ENCODE measurements around the gene GDF9.

Gene GDF9

DNA sequence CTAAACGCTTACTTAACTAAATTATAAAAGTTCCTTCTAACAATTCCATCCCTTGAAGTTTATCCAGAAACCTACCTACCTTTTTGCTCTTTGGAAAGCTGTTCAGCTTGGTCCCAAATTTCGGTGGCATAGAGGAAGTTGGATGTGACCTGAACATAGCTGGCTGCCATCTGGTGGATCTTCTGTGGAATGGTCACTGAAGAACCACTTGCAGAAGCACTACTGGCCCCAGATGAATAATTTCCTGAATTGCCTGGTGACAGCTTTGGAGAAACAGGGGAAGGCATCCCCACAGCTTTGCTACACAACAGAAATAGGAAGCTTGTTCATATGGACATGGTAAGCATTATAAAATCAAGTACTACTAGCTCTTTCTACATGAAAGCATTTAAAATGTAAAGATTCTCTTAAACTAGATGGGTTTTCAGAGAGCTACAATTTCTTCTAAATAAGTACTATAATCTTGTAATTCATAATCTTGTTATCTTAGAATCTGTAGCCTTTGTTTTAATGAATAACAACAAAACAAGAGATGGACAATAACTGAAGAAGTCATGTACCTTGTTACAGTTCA, 17.1 kb upstream of the GDF9 start:
- no peaks in the 10 kb centered on the region for H3K9me3 Mint-ChIP-seq
- H3K4me3 Mint-ChIP-seq: no peak overlapping the region
- peak; percentile 51 for ATAC-seq
- no peak for DNase-seq (ENCODE audit: low spot score in 2 of 2)
- H3K27ac Mint-ChIP-seq: peak overlapping the region; percentile 45
- no peaks in the 10 kb centered on the region for H3K4me1 Mint-ChIP-seq
- H3K36me3 Mint-ChIP-seq: peaks cover 100% of the 10 kb centered on the region

DNA sequence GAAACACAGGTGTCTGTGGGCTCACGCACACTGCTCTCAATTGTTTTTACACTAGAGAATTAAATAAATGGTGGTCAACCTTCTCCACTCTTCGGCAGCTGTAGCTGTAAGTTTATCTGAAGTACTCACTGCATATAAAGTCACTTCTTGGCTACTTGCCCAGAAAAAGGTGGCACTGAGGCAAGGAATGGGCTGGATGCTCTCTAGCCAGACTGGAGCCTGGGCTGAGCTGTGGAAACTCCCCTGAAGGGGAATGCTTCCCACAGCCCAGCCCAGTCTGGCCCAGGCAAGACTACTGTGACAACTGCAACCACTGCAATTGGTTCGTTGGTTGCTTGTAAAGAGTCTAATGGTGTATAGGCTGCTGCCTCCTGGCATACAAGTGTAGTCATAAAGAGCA, 11.7 kb upstream of the GDF9 start:
- H3K36me3 Mint-ChIP-seq: peaks cover 67% of the 10 kb centered on the region

DNA sequence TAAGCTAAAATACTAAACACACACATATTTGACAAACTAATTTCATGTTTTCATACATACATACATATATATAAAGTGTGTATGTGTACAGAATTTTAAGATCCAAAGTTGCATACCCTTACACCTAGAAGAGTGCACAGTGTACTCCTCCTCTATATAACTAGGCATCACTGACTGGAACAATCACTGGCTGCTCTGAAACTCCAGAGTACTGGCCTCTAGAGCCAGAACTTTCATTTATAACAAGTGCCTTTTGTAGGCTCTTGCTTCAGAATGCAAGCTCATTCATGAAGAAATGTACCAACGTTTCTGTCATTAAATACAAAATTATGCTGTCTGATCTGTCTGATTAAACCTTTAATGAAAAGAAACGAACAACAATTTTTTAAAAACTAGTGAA, 11.2 kb upstream of the GDF9 start:
- Mint-ChIP-seq H3K9me3 (no peaks in the 10 kb centered on the region), H3K27ac (no peak overlapping the region), H3K4me3 (no peak overlapping the region), H3K36me3 (peaks cover 67% of the 10 kb centered on the region), H3K4me1 (no peaks in the 10 kb centered on the region)
- ATAC-seq: no peak
- no peak for DNase-seq (ENCODE audit: low spot score in 2 of 2)

More for the DNA sequence above, 11.7 kb upstream of the GDF9 start:
- no peaks in the 10 kb centered on the region for H3K4me1 Mint-ChIP-seq
- no peak for ATAC-seq
- H3K4me3 Mint-ChIP-seq: no peak overlapping the region
- H3K27ac Mint-ChIP-seq: peak overlapping the region; percentile 18
- DNase-seq (ENCODE audit: low spot score in 2 of 2): no peak
- H3K9me3 Mint-ChIP-seq: no peaks in the 10 kb centered on the region

DNA sequence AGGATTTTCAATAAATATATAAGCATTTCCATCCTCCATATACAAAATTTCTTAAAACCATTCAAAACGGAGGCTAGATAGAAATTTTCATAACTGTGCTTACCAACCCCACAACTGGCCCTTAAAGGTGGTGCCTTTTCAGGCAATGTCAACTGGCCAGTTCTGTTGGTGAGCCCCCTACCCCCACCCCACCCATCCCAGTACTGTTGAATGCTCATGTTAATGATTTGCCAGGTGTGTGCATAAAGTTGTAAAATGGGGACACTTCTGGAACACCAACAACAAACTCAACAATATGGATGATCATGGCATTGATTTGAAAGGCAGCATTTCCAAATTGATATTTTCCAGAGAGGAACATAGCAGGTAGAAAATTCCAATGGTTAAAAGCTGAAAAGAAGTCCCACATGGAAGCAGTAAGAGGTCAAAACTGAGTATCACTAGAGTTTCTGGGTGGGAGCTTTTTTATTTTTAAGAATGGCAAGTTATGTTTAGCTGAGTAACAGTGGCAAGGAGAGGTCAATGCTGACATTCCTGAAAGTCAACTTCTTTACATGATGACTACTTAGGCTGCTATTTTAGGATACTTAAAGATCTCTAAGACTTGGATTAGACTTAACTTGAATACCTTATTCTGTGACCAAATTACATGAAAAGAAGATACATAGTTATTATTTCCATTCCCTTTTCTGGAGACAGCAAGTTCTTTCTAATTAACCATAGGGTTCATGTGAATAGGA, 9.9 kb upstream of the GDF9 start:
- Mint-ChIP-seq H3K4me3 (no peak overlapping the region), H3K9me3 (no peaks in the 10 kb centered on the region), H3K36me3 (peaks cover 67% of the 10 kb centered on the region), H3K4me1 (no peaks in the 10 kb centered on the region), H3K27ac (no peak overlapping the region)
- ATAC-seq: no peak
- DNase-seq (ENCODE audit: low spot score in 2 of 2): no peak

DNA sequence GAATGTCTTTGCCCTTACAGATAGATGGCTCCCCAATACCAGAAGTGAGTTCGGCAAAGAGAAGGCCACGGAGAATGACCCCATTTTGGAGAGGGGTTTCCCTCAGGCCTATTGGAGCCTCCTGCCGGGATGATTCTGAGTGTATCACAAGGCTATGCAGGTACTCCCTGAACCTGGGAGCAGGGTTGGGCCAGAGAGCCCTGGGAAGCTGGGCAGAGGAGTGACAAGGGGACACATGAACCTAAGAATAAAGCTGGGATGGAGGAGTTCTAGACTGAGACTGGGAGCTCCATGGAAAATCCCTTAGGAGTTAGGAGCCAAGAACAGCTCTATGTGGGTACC, 7.6 kb upstream of the GDF9 start:
- Mint-ChIP-seq H3K36me3 (peaks cover 66% of the 10 kb centered on the region), H3K27ac (peak overlapping the region; percentile 17), H3K9me3 (no peaks in the 10 kb centered on the region), H3K4me1 (peaks cover 6% of the 10 kb centered on the region), H3K4me3 (no peak overlapping the region)
- ATAC-seq: no peak
- DNase-seq (ENCODE audit: low spot score in 2 of 2): no peak

DNA sequence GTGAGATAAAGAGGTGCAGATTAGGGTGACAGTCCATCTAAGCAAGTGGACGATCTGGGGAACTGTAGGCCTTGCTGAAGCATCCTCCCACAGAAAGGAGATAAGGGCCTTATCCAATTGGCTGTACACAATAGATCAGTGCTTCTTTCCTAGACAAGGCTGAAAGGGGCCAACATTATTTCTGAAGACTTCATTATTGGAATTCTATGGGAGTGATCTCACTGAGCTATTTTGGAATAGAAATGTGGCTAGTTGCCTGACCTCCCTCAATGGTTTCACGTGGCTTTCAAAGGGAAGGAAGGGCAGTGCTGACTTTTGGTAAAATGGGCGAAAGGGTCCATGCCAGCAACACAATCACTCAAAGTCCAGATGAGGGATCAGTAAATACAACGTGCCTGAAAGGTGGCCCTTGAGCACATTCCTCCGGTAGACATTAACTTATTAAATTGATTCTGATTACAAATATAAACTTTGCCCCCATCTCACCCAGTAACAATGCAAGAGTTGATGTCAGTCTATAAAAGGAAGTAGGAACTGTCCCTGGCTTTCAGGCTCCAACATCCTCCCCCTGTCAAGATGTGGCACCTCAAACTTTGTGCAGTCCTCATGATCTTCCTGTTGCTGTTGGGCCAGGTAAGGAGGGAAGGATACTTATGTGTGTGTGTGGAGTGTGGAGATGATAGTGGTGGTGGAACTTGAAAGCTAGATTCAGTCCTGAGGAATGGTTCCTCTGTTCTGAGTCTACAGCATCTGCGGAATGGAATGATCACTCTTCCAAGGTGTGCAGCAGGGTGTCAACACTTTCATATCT, 7.1 kb upstream of the GDF9 start, which contains the start of gene LEAP2:
TSS of gene LEAP2 (plus strand) at position 550 of the 811 bp plus-strand sequence. CDS start at position 577, 27 bp downstream.
- peaks cover 66% of the 10 kb centered on the region for H3K36me3 Mint-ChIP-seq
- DNase-seq (ENCODE audit: low spot score in 2 of 2) (no peak), ATAC-seq (no peak)
- H3K27ac Mint-ChIP-seq: peak within 1 kb of the TSS; percentile 55
- no peak within 1 kb of the TSS for H3K4me3 Mint-ChIP-seq
- H3K4me1 Mint-ChIP-seq: peaks cover 6% of the 10 kb centered on the region
- no peaks in the 10 kb centered on the region for H3K9me3 Mint-ChIP-seq

DNA sequence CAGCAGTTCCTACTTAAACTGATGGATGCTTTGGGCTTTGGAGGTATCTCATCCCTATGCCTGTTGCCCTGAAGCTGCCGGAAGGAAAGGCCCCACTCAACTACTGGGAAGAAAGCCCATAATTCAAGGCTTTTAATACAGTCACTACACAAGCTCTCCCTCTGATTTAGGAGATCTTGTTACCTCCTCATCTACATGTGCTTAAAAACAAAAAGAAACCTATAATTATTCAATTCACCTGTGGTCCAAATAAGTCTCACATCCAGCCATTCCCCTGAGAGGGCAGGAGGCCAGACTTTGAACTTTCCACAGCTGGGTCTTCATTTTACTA, 6.5 kb upstream of the GDF9 start:
- H3K9me3 Mint-ChIP-seq: no peaks in the 10 kb centered on the region
- peaks cover 8% of the 10 kb centered on the region for H3K4me1 Mint-ChIP-seq
- no peak overlapping the region for H3K4me3 Mint-ChIP-seq
- peak overlapping the region; percentile 55 for H3K27ac Mint-ChIP-seq
- peaks cover 66% of the 10 kb centered on the region for H3K36me3 Mint-ChIP-seq
- ATAC-seq (no peak), DNase-seq (ENCODE audit: low spot score in 2 of 2) (no peak)

DNA sequence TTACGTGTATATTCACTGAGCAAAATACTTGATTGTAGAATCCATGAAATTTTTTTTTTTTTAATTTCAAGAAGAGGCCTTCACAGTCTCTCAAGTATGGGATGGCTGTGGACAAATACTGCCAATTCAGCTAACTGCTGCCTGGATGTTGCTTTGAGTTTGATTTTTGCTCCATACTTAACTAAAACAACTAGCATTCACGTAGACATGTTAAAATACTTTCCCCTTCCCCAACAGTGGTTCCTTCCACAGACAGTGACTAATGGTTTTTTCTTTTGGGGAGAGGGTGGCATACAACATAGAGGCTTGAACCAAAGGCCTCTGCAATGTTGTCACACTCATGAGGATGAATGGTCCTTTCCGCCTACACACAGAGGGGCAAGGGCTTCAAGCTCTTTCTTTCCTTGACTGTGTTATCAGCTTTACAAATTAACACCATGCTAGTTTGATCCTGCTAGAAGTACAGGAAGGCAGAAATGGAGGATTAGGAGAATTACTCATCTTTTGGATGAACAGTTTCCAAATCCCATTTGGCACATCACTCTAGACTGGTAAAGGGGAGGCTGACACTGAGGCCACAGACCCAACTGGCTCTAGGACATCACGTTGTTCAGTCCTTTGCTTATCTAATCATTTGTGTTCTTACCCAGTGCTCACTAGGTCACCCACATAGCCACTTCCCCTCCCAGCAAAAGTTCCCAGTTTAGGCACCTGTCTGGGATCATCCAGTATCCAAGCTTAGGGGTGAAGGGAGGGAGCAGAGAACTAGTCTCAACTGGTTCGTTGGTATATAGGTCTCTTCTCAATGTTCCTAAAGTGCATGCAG, 5.4 kb upstream of the GDF9 start:
- ATAC-seq (no peak), DNase-seq (ENCODE audit: low spot score in 2 of 2) (no peak)
- Mint-ChIP-seq H3K27ac (peak overlapping the region; percentile 89), H3K4me3 (no peak overlapping the region), H3K36me3 (peaks cover 76% of the 10 kb centered on the region), H3K4me1 (peaks cover 15% of the 10 kb centered on the region), H3K9me3 (no peaks in the 10 kb centered on the region)

GRCh38 chr5:132870801-132871200, 4.5 kb upstream of the GDF9 start:
- no peak for DNase-seq (ENCODE audit: low spot score in 2 of 2)
- Mint-ChIP-seq H3K36me3 (peaks cover 83% of the 10 kb centered on the region), H3K4me1 (peaks cover 24% of the 10 kb centered on the region), H3K9me3 (no peaks in the 10 kb centered on the region), H3K4me3 (no peak overlapping the region), H3K27ac (peak overlapping the region; percentile 89)
- ATAC-seq: no peak

- peaks cover 75% of the 10 kb centered on the region for H3K36me3 Mint-ChIP-seq
- DNase-seq (ENCODE audit: low spot score in 2 of 2) (no peak), ATAC-seq (no peak)
- H3K4me3 Mint-ChIP-seq: no peak overlapping the region
- H3K9me3 Mint-ChIP-seq: no peaks in the 10 kb centered on the region
- peak overlapping the region; percentile 98 for H3K27ac Mint-ChIP-seq
- H3K4me1 Mint-ChIP-seq: peaks cover 25% of the 10 kb centered on the region
These were observed 2.5 kb upstream of the GDF9 start for GRCh38 chr5:132868754-132869153.

- DNase-seq (ENCODE audit: low spot score in 2 of 2) (no peak), ATAC-seq (peak; percentile 39)
- H3K36me3 Mint-ChIP-seq: peaks cover 60% of the 10 kb centered on the region
- peak overlapping the region; percentile 98 for H3K27ac Mint-ChIP-seq
- H3K4me3 Mint-ChIP-seq: peak overlapping the region; percentile 93
- no peaks in the 10 kb centered on the region for H3K9me3 Mint-ChIP-seq
- peaks cover 25% of the 10 kb centered on the region for H3K4me1 Mint-ChIP-seq
These were observed 780 bp upstream of the GDF9 start for GRCh38 chr5:132867046-132867451.

GRCh38 chr5:132865668-132866341, 464 bp downstream of the GDF9 start:
- no peak for DNase-seq (ENCODE audit: low spot score in 2 of 2)
- Mint-ChIP-seq H3K4me3 (peak overlapping the region; percentile 93), H3K36me3 (peaks cover 48% of the 10 kb centered on the region), H3K27ac (peak overlapping the region; percentile 98), H3K9me3 (no peaks in the 10 kb centered on the region), H3K4me1 (peaks cover 25% of the 10 kb centered on the region)
- peak; percentile 52 for ATAC-seq

GRCh38 chr5:132860742-132861141, 5.5 kb downstream of the GDF9 start:
- ATAC-seq: no peak
- Mint-ChIP-seq H3K9me3 (no peaks in the 10 kb centered on the region), H3K27ac (no peak overlapping the region), H3K36me3 (no peaks in the 10 kb centered on the region), H3K4me3 (no peak overlapping the region), H3K4me1 (peaks cover under 1% of the 10 kb centered on the region)
- peak in 1 of 2 donors; percentile 12 for DNase-seq (ENCODE audit: low spot score in 2 of 2)

- H3K4me3 Mint-ChIP-seq: no peak overlapping the region
- H3K36me3 Mint-ChIP-seq: no peaks in the 10 kb centered on the region
- H3K4me1 Mint-ChIP-seq: no peaks in the 10 kb centered on the region
- DNase-seq (ENCODE audit: low spot score in 2 of 2): peak in 1 of 2 donors; percentile 15
- H3K9me3 Mint-ChIP-seq: no peaks in the 10 kb centered on the region
- H3K27ac Mint-ChIP-seq: no peak overlapping the region
- no peak for ATAC-seq
These were observed 6.3 kb downstream of the GDF9 start for GRCh38 chr5:132859889-132860437.

All from stimulated activated effector memory CD8-positive, alpha-beta T cell treated with anti-CD3 and anti-CD28 coated beads, Interleukin-12 subunit alpha, Interleukin-12 subunit beta, amount 100 ng/mL, for 72 hours (primary cell).